ENCODE measurements around the gene ERICH3.

The ERICH3 gene

GRCh38 chr1:74715806-74716205 lies 42.2 kb upstream of the ERICH3 start:
- Histone ChIP-seq H3F3A (ENCODE audit: control insufficient read depth, insufficient read depth) (no peaks in the 10 kb centered on the region), H3K4me1 (ENCODE audit: control insufficient read depth, low read length) (no peaks in the 10 kb centered on the region), H3K79me2 (ENCODE audit: control insufficient read depth, low read length) (no peaks in the 10 kb centered on the region), H3K9me3 (ENCODE audit: control insufficient read depth, insufficient read depth, low read length) (no peaks in the 10 kb centered on the region), H3K9me2 (replicated peaks; ENCODE audit: control insufficient read depth, low read length) (no peaks in the 10 kb centered on the region), H3K4me3 (ENCODE audit: low read length) (no peak overlapping the region), H3K4me2 (ENCODE audit: low read length) (no peak overlapping the region), H3K36me3 (ENCODE audit: control insufficient read depth, low read length) (peaks cover 44% of the 10 kb centered on the region), H4K20me1 (ENCODE audit: control insufficient read depth, insufficient read depth, low read depth, low read length) (no peaks in the 10 kb centered on the region), H3K27me3 (ENCODE audit: control insufficient read depth, low read length) (no peaks in the 10 kb centered on the region), H3K27ac (ENCODE audit: low read depth, low read length) (no peak overlapping the region)
- TF ChIP-seq CTCF (IDR thresholded peaks at IDR 0.05; ENCODE audit: low read depth, low read length, poor library complexity, severe bottlenecking) (no peak), EZH2phosphoT487 (IDR thresholded peaks at IDR 0.05; ENCODE audit: borderline replicate concordance, low read length) (no peak)

- H3K4me3 ChIP-seq (ENCODE audit: low read length) = no peak overlapping the region
- no peaks in the 10 kb centered on the region for H3K9me2 ChIP-seq (replicated peaks; ENCODE audit: control insufficient read depth, low read length)
- no peak for TF ChIP-seq CTCF (IDR thresholded peaks at IDR 0.05; ENCODE audit: low read depth, low read length, poor library complexity, severe bottlenecking)
- TF ChIP-seq EZH2phosphoT487 (IDR thresholded peaks at IDR 0.05; ENCODE audit: borderline replicate concordance, low read length) = no peak
- no peaks in the 10 kb centered on the region for H3K27me3 ChIP-seq (ENCODE audit: control insufficient read depth, low read length)
- H3K4me1 ChIP-seq (ENCODE audit: control insufficient read depth, low read length) = no peaks in the 10 kb centered on the region
- no peak overlapping the region for H3K4me2 ChIP-seq (ENCODE audit: low read length)
- H3F3A ChIP-seq (ENCODE audit: control insufficient read depth, insufficient read depth) = no peaks in the 10 kb centered on the region
- no peaks in the 10 kb centered on the region for H4K20me1 ChIP-seq (ENCODE audit: control insufficient read depth, insufficient read depth, low read depth, low read length)
- H3K36me3 ChIP-seq (ENCODE audit: control insufficient read depth, low read length) = peaks cover 39% of the 10 kb centered on the region
- H3K9me3 ChIP-seq (ENCODE audit: control insufficient read depth, insufficient read depth, low read length) = no peaks in the 10 kb centered on the region
- no peak overlapping the region for H3K27ac ChIP-seq (ENCODE audit: low read depth, low read length)
- H3K79me2 ChIP-seq (ENCODE audit: control insufficient read depth, low read length) = no peaks in the 10 kb centered on the region
Measured at GRCh38 chr1:74715236-74715502, 41.6 kb upstream of the ERICH3 start.

GRCh38 chr1:74714429-74715235 lies 41.0 kb upstream of the ERICH3 start:
- Histone ChIP-seq H3K4me3 (ENCODE audit: low read length) (no peak overlapping the region), H3K9me2 (replicated peaks; ENCODE audit: control insufficient read depth, low read length) (no peaks in the 10 kb centered on the region), H3K27ac (ENCODE audit: low read depth, low read length) (no peak overlapping the region), H3K9me3 (ENCODE audit: control insufficient read depth, insufficient read depth, low read length) (no peaks in the 10 kb centered on the region), H3K79me2 (ENCODE audit: control insufficient read depth, low read length) (no peaks in the 10 kb centered on the region), H3K27me3 (ENCODE audit: control insufficient read depth, low read length) (no peaks in the 10 kb centered on the region), H3K4me2 (ENCODE audit: low read length) (no peak overlapping the region), H3F3A (ENCODE audit: control insufficient read depth, insufficient read depth) (no peaks in the 10 kb centered on the region), H3K4me1 (ENCODE audit: control insufficient read depth, low read length) (no peaks in the 10 kb centered on the region), H3K36me3 (ENCODE audit: control insufficient read depth, low read length) (peaks cover 37% of the 10 kb centered on the region), H4K20me1 (ENCODE audit: control insufficient read depth, insufficient read depth, low read depth, low read length) (no peaks in the 10 kb centered on the region)
- no peak for TF ChIP-seq CTCF (IDR thresholded peaks at IDR 0.05; ENCODE audit: low read depth, low read length, poor library complexity, severe bottlenecking)
- no peak for TF ChIP-seq EZH2phosphoT487 (IDR thresholded peaks at IDR 0.05; ENCODE audit: borderline replicate concordance, low read length)
